Osteocyte (in vitro differentiated cells): ENCODE data around the gene OXNAD1. TPM values are rescaled to one million over a fixed set of nuclear protein-coding genes. Genes with fewer than 3 reads are reported as not detected.
A peak's percentile ranks its signal among the peaks of the same experiment; 100 is the strongest.

Experiments used
- DNase-seq: peaks from one replicate; pipeline ENCODE4 v3.0.0; 2021; ENCODE audit warnings: mixed read lengths; ENCODE audit not compliant: unreplicated experiment; ENCODE audit errors: extremely low spot score
- H3K27ac Mint-ChIP-seq: one replicate; pipeline ENCODE4 v1.8.0; 2021; ENCODE audit warnings: mild to moderate bottlenecking, mixed read lengths; ENCODE audit not compliant: unreplicated experiment
- H3K27me3 Mint-ChIP-seq: one replicate; pipeline ENCODE4 v1.8.0; 2021; ENCODE audit warnings: mixed read lengths; ENCODE audit not compliant: unreplicated experiment
- H3K36me3 Mint-ChIP-seq: one replicate; pipeline ENCODE4 v1.8.0; 2021; ENCODE audit warnings: mixed read lengths; ENCODE audit not compliant: unreplicated experiment
- H3K4me1 Mint-ChIP-seq: one replicate; pipeline ENCODE4 v1.8.0; 2021; ENCODE audit warnings: mixed read lengths; ENCODE audit not compliant: unreplicated experiment
- H3K4me3 Mint-ChIP-seq: one replicate; pipeline ENCODE4 v1.8.0; 2021; ENCODE audit warnings: mild to moderate bottlenecking, moderate library complexity, mixed read lengths; ENCODE audit not compliant: unreplicated experiment
- H3K9me3 Mint-ChIP-seq: one replicate; pipeline ENCODE4 v1.8.0; 2021; ENCODE audit warnings: mixed read lengths; ENCODE audit not compliant: unreplicated experiment
- CTCF ChIP-seq: fragments of 200-600 bp; sonication (generic); IDR thresholded peaks from 2 replicates; pipeline ENCODE4 v1.5.0; 2021; ENCODE audit warnings: antibody characterized with exemption, mild to moderate bottlenecking, moderate library complexity
- total RNA-seq: library from RNA; stranded (reverse); gene quantifications from 2 replicates; pipeline ENCODE4 v1.2.1, GENCODE V29; 2021

OXNAD1 gene
- total RNA-seq, 1 donor from 2014 or later, result 10.8 TPM

- no peak for TF ChIP-seq CTCF
- no peak for DNase-seq
- Mint-ChIP-seq H3K9me3 (peaks cover 10% of the 10 kb centered on the region), H3K36me3 (peaks cover 44% of the 10 kb centered on the region), H3K4me1 (peaks cover 34% of the 10 kb centered on the region), H3K4me3 (no peak overlapping the region), H3K27ac (no peak overlapping the region), H3K27me3 (no peaks in the 10 kb centered on the region)
Observed at GRCh38 chr3:16335333-16335732, 70.3 kb downstream of the OXNAD1 start.

- no peak for TF ChIP-seq CTCF
- H3K27me3 Mint-ChIP-seq, result no peaks in the 10 kb centered on the region
- peaks cover 34% of the 10 kb centered on the region for H3K4me1 Mint-ChIP-seq
- no peak overlapping the region for H3K27ac Mint-ChIP-seq
- H3K9me3 Mint-ChIP-seq, result peaks cover 10% of the 10 kb centered on the region
- no peak for DNase-seq
- peaks cover 39% of the 10 kb centered on the region for H3K36me3 Mint-ChIP-seq
- H3K4me3 Mint-ChIP-seq, result no peak overlapping the region
Observed at GRCh38 chr3:16335772-16336645, 71.0 kb downstream of the OXNAD1 start.

- Mint-ChIP-seq H3K4me3 (no peak overlapping the region), H3K4me1 (peaks cover 34% of the 10 kb centered on the region), H3K27me3 (no peaks in the 10 kb centered on the region), H3K9me3 (peaks cover 6% of the 10 kb centered on the region), H3K27ac (no peak overlapping the region), H3K36me3 (peaks cover 33% of the 10 kb centered on the region)
- no peak for TF ChIP-seq CTCF
- DNase-seq, result no peak
Observed at GRCh38 chr3:16336825-16337224, 71.8 kb downstream of the OXNAD1 start.

GRCh38 chr3:16337856-16338540 lies 73.0 kb downstream of the OXNAD1 start:
- Mint-ChIP-seq H3K4me1 (peaks cover 23% of the 10 kb centered on the region), H3K4me3 (no peak overlapping the region), H3K27me3 (no peaks in the 10 kb centered on the region), H3K36me3 (peaks cover 26% of the 10 kb centered on the region), H3K27ac (peak overlapping the region; percentile 19), H3K9me3 (peaks cover 6% of the 10 kb centered on the region)
- no peak for TF ChIP-seq CTCF
- no peak for DNase-seq

- Mint-ChIP-seq H3K36me3 (peaks cover 33% of the 10 kb centered on the region), H3K27ac (no peak overlapping the region), H3K9me3 (peaks cover 6% of the 10 kb centered on the region), H3K27me3 (no peaks in the 10 kb centered on the region), H3K4me3 (no peak overlapping the region), H3K4me1 (peaks cover 15% of the 10 kb centered on the region)
- no peak for DNase-seq
- TF ChIP-seq CTCF, result no peak
Observed at GRCh38 chr3:16338999-16339398, 74.0 kb downstream of the OXNAD1 start.
